Measurements from ENCODE around the gene SPOCK3.
"Not testable (repeated sequence)": the region's sequence is repeated elsewhere in the genome, so short reads cannot be mapped to it uniquely, and the experiment has no call there.

Gene SPOCK3

DNA sequence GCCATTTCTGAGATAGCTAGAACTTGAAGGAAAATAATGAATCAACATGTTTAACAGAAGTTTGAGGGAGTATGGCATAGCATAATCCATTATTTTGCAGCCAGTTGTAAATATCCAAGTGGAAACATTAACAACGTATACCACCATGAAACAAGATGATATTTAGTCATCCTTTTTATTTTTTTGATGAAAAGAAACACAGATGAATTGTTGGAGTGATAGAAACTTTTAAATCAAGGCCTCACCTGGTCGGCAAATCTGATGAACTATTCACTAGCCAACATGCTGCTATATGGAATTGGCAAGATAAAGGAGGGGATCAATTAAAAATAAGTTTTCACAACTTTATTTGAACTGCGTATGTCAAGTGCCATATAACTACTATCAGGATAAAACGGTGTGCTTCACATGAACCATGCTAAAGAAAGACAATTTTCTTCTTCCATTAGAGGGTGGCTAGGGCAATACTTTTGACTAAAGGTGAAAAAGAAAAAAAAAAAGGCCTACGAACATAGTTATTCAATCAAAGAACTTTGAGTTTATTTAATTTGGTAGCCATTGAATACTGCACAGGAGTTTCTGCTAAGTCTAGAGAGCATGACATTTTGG, 510.7 kb downstream of the SPOCK3 start:
- no peak overlapping the region for H3K27ac ChIP-seq
- DNase-seq (ENCODE audit: low read depth, low spot score): no peak

DNA sequence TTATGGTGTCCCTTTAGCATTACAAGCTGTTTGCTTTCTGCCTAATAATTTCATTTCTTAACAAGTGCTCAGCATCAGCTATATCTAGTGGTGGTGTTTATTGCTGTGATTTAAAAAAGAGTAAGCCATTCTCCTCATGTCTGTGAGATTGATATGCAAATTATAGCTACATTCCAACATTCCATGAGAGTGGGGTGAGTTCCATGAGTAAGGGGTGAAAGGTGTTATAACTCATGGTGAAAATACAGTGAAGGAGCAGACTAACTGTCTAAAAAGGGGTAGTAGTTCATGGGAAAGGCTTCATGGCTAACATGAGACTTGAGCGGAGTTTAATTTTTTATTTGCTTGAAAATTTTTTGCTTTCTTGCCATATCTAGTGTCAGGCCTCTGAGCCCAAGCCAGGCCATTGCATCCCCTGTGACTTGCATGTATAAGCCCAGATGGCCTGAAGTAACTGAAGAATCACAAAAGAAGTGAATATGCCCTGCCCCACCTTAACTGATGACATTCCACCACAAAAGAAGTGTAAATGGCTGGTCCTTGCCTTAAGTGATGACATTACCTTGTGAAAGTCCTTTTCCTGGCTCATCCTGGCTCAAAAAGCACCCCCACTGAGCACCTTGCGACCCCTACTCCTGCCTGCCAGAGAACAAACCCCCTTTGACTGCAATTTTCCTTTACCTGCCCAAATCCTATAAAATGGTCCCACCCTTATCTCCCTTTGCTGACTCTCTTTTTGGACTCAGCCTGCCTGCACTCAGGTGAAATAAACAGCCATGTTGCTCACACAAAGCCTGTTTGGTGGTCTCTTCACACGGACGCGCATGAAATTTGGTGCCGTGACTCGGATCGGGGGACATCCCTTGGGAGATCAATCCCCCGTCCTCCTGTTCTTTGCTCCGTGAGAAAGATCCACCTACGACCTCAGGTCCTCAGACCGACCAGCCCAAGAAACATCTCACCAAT, 518.3 kb downstream of the SPOCK3 start:
- not testable (repeated sequence) for DNase-seq (ENCODE audit: low read depth, low spot score); H3K27ac ChIP-seq

DNA sequence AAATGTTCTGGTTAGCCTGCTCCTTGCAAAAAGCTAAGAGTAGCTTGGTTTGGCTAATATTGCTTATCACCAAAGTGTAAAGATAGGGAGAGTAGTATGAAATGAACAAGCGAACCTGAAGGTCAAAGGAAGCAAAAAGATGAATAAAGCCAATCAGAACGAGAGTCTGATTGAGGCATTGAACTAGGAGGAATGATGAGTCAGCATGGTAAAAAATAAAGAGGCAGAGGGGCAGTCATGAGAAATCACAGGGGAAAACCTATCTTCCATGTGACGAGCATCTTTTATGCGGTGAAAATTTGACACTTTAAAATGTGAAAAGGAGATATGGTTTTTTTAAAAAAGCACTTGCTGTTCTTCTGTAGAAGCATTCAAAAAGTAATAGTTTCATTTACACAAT, 533.7 kb downstream of the SPOCK3 start:
- DNase-seq (ENCODE audit: low read depth, low spot score): no peak
- no peak overlapping the region for H3K27ac ChIP-seq

DNA sequence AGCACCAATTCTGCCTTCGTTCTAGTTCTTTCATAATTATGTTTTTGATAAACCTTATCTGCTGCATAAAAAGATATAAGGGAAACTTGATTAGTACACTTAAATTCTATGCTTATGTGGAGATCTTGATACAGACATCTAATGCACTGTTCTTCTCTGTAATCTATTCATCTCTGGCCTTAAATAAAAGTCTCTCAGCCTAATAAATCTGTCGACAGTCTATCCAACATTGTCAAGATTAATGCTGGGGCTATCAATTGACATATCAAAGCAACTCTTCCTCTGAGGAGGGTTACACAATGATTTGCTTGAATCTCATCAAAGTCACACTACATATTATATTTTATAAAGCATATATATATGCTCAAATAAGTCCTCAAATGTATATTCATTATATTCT, 545.5 kb downstream of the SPOCK3 start:
- DNase-seq (ENCODE audit: low read depth, low spot score): no peak

DNA sequence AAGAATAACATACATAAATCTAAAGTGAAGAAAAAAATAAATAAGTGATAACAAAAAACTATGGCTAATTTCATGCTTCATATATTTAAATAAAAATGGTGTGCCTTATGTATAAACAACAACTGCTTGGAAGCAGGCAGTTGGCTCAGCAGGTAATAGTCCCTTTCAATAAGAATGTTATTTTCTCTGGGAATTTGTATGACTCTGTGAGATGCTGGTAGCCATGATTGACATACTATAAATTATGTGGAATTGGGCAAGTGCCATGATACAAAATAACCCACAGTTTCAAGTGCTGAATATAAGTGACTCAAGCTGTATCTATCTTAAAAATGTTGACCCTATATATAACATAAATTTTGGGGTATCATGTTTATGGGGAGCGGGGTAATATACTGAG, 546.5 kb downstream of the SPOCK3 start:
- no peak for DNase-seq (ENCODE audit: low read depth, low spot score)
- H3K27ac ChIP-seq: no peak overlapping the region

More for the DNA sequence above, 545.5 kb downstream of the SPOCK3 start:
- no peak overlapping the region for H3K27ac ChIP-seq
